GM12873 (cell line): ENCODE data around the gene ATP8A2.

Source experiments
- CTCF ChIP-seq: IDR thresholded peaks from 2 replicates; pipeline ENCODE4 v1.5.1; 2012; ENCODE audit warnings: low read depth, mild to moderate bottlenecking, moderate library complexity, low read length, control low read depth; ENCODE audit not compliant: insufficient read depth; ENCODE audit errors: missing control alignments

ATP8A2 gene

GRCh38 chr13:25602176-25602575 lies 230.4 kb downstream of the ATP8A2 start:
- no peak for TF ChIP-seq CTCF

- TF ChIP-seq CTCF: no peak
These were observed 232.3 kb downstream of the ATP8A2 start for GRCh38 chr13:25604106-25604505.

- TF ChIP-seq CTCF: no peak
These were observed 235.3 kb downstream of the ATP8A2 start for GRCh38 chr13:25607096-25607495.

- no peak for TF ChIP-seq CTCF
These were observed 236.4 kb downstream of the ATP8A2 start for GRCh38 chr13:25608181-25608580.

- TF ChIP-seq CTCF: no peak
These were observed 244.9 kb downstream of the ATP8A2 start for GRCh38 chr13:25616674-25617073.

GRCh38 chr13:25619897-25620296 lies 248.1 kb downstream of the ATP8A2 start:
- TF ChIP-seq CTCF: no peak

- TF ChIP-seq CTCF: no peak
These were observed 253.6 kb downstream of the ATP8A2 start for GRCh38 chr13:25625414-25625813.
